ENCODE measurements around the gene TACC3. TPM values are rescaled to one million over a fixed set of nuclear protein-coding genes. Genes with fewer than 3 reads are reported as not detected.

TACC3 gene
- total RNA-seq, 2 experiments from 2014 or later, result 213 TPM

DNA sequence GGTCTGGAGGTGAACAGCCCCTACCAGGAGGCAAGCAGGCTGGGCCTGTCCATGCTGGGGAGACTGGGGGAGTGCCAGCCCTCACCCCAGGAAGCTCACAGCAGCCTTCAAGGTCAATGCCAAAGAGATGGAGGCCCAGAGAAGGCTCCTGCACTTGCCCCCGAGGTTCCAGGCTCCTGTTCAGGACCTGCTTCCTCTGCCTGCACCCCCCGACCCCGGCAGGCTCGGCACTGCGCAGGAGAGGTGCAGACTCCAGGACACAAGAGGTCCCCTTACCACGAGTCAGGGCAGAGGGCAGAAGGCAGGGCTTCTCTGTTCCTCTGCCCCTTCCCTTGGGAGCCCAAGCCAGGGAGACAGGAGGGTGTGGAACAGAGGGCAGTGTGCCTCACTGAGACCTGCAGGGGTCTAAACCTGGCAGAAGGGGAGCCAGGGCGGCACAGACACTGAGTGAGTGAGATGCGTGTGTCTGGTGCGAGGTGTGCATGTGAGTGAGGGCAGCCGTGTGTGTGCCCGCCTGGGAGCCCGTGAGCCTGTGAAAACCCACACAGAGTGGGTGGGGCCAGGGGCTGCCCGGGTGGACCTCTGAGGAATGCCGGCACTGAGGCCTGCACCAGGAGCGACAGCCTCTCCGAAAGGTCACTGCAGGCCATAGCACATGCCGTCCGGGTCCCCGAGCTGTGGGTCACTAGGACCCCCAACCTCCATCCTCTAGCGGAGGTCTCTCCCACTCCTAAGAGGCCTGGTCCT, 41.1 kb downstream of the TACC3 start:
- Mint-ChIP-seq H3K4me1 (peaks cover 1% of the 10 kb centered on the region), H3K27ac (no peak overlapping the region), H3K9me3 (no peaks in the 10 kb centered on the region), H3K36me3 (ENCODE audit: low read depth) (no peaks in the 10 kb centered on the region), H3K4me3 (no peak overlapping the region), H3K27me3 (peaks cover 13% of the 10 kb centered on the region)
- ChIA-PET CTCF (no interaction called here), POLR2A (no interaction called here)
- DNase-seq, result no peak

DNA sequence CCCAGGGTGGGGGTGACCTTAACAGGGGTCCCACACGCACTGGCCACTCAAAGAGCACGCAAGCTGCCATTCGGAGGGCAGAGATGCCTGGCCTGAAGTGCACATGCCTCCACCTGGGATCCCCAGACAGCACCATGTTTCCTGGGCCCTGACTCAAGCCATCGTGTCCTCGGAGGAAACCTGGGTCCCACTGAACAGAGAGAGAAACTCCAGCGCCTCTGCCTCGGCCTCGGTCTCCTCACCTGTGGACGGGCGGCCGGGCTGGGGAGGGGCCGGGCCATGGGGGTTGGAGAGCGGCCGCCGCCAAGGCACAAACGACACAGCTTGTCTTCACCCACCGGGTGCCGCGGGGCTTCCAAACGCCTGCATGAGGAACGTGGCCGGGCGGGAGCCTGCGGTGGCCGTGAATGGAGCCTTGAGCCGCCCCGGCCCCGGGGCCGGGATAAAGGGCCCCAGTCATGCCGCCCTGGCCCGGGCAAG, 41.8 kb downstream of the TACC3 start:
- no peak overlapping the region for H3K27ac Mint-ChIP-seq
- H3K9me3 Mint-ChIP-seq, result no peaks in the 10 kb centered on the region
- no peaks in the 10 kb centered on the region for H3K36me3 Mint-ChIP-seq (ENCODE audit: low read depth)
- no peak overlapping the region for H3K4me3 Mint-ChIP-seq
- POLR2A ChIA-PET, result no interaction called here
- CTCF ChIA-PET, result no interaction called here
- peaks cover 16% of the 10 kb centered on the region for H3K27me3 Mint-ChIP-seq
- no peak for DNase-seq
- peaks cover 5% of the 10 kb centered on the region for H3K4me1 Mint-ChIP-seq

DNA sequence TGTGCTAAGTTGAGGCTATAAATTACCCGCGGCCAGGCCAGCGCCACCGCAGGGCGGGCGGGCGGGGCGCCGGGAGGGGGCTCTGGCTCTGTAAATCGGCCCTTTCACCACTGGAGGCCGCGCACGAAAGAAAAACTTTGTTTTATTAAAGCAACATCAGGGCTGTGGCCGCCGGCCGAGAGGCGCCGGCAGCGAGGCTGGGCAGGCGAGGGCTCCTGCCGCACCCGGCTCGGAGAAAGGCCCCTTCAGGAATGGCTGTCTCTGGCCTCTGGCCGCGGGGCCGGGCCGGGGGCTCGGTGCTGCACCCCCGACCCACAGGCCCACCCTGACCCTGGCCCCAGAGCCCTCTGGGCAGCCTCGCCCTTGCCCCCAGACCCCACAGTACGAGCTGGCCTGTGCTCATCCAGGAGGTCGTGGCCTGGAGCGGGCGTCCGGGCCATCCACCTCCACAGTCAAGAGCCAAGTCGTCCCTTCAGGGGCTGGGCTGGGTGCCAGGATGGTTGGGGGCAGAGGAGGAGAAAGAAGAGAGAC, 42.3 kb downstream of the TACC3 start:
- ChIA-PET POLR2A (no interaction called here), CTCF (no interaction called here)
- no peak for DNase-seq
- Mint-ChIP-seq H3K36me3 (ENCODE audit: low read depth) (no peaks in the 10 kb centered on the region), H3K4me3 (no peak overlapping the region), H3K4me1 (peaks cover 5% of the 10 kb centered on the region), H3K27me3 (peaks cover 19% of the 10 kb centered on the region), H3K27ac (no peak overlapping the region), H3K9me3 (no peaks in the 10 kb centered on the region)

DNA sequence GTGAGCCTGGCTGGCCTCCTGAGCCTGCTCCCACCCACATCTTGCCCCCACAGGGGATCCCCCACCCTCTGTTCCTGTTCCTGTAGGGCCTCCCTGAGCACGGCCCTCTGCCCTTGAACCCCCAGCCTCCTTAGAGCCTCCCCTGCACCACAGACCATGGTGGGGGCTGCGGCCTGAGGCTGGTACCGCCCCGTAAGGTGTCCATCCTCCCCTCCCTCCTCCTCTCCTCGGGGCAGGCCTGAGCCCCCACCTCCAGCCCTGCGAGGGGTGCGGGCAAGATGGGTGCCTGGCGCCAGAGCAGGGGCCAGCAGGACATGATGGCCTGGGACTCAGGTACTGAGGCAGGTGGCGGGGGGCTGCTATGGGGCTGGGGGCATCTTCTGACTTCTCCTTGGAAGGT, 43.3 kb downstream of the TACC3 start:
- Mint-ChIP-seq H3K27me3 (peaks cover 19% of the 10 kb centered on the region), H3K9me3 (no peaks in the 10 kb centered on the region), H3K27ac (no peak overlapping the region), H3K36me3 (ENCODE audit: low read depth) (no peaks in the 10 kb centered on the region), H3K4me3 (no peak overlapping the region), H3K4me1 (peaks cover 5% of the 10 kb centered on the region)
- no peak for DNase-seq
- CTCF ChIA-PET, result interaction anchor here (0.5 kb wide), 1 partner anchor 11 kb away, joined by 3 read pairs; no protein-coding TSS in a partner anchor
- POLR2A ChIA-PET, result no interaction called here

DNA sequence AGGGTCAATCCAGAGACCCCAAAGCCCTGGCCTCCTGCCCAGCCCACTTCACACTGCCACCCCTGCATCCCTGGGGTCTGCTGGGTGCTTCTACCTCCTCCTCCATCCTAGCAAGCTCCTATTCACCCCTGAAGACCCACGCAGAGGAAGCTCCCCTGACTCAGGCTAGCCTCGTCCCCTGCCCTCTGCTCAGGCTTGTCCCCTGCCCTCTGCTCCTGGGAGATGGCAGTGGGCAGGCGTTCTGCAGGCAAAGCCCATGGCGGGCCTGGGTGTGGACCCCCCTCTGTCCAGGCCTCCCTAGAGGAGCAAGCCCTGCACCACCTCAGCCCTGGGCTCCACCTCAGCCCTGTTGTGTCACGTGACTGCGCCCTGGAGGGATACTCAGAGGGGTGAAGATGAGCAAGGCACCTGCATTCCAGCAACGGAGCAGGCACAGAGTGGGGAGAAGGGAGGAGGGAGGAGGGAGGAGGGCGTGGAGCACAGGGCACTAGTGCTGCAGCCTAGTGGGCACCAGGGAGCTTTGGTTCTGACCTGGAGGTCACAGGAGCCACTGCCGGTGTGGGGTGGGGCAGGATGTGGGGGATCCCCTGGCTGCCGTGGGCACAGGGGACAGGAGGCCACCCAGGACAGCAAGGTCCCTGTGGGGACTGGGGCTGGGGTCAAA, 44.2 kb downstream of the TACC3 start:
- no peak for DNase-seq
- Mint-ChIP-seq H3K4me1 (peaks cover 5% of the 10 kb centered on the region), H3K27me3 (peaks cover 19% of the 10 kb centered on the region), H3K9me3 (no peaks in the 10 kb centered on the region), H3K4me3 (no peak overlapping the region), H3K27ac (no peak overlapping the region), H3K36me3 (ENCODE audit: low read depth) (no peaks in the 10 kb centered on the region)
- POLR2A ChIA-PET, result interaction anchor here (1.0 kb wide), 1 partner anchor 21 kb away, joined by 3 read pairs; no protein-coding TSS in a partner anchor
- CTCF ChIA-PET, result interaction anchor here (0.5 kb wide), 1 partner anchor 10 kb away, joined by 3 read pairs; no protein-coding TSS in a partner anchor

DNA sequence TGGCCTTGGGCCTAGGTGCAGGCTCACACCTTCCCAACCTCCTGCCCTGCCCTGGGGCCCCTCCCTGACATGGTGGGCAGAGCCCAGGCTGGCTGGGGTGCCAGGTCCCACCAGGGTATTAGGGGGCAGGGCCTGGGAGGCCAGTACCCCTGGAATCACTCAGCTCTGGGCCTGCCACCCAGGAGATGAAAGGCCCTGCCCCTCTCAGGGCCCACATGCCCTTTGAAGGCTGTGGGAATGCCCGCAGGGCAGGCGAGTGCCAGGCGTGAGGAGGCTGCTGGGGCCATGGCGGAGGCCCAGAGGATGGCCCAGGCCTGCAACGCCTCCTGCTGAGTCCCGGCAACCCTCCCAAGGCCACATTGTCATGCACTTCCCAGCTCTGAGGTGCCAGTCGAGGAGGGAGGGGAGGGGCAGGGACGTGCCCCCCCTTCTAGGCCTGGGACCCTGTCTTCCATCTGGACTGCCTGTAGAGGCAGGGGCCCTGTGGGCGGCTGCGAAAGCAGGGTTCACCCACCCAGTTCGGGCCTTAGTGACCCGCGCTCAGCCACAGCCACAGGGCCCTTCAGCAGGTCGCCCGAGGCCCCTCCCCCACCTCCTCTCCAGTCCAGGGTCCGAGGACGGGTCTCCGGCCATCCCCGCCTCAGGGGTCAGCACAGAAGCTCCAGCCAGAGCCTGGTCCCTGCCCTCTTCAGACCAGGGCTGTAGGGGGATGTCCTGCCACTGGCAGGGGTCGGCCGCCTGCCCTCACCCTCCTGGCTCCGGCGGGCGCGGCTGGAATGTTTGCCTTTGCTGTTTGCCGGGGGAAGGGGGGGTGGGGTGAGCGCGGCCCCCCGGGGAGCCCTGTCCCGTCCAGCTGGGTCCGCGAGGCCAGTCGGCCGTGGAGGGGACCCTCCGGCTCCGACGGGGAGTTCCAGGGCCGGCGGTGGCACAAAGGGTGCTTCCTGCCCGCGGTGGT, 45.1 kb downstream of the TACC3 start:
- Mint-ChIP-seq H3K36me3 (ENCODE audit: low read depth) (no peaks in the 10 kb centered on the region), H3K27me3 (peaks cover 19% of the 10 kb centered on the region), H3K27ac (no peak overlapping the region), H3K4me3 (no peak overlapping the region), H3K9me3 (no peaks in the 10 kb centered on the region), H3K4me1 (peaks cover 5% of the 10 kb centered on the region)
- POLR2A ChIA-PET, result interaction anchor here (1.0 kb wide), 1 partner anchor 22 kb away, joined by 3 read pairs; no protein-coding TSS in a partner anchor
- DNase-seq, result no peak
- CTCF ChIA-PET, result no interaction called here

DNA sequence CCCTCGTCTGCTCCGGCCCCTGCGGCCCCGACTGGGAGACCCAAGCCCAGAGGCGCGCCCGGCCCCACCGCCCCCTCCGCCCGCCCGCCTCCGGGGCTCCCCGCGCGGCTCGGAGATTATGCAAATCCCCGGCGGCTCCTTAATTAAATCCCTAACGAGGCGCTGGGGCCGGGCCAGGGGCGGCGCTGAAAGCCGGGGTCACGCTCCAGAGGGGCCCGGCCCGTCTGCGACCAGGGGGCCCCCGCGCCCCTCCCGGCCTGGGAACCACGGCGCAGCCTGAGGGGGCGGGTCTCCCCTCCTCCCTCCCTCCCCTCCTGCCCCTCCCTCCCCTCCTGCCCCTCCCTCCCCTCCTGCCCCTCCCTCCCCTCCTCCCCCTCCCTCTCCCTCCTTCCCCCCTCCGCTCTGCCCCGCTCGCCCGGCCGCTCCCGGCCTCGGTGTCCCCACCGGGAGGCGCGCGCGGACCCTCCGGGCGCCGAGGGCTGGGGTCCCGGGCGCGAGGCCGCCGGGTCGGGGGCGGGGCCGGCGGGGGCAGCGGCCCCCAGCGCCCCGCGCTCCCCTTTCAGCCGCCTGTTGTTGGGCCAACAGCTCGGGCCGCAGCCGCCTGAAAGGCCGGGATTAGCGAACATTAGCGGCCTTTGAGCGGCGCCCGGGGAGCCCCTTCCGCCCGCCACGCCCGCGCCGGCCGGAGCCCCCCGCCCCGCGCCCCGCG, 45.9 kb downstream of the TACC3 start:
- H3K36me3 Mint-ChIP-seq (ENCODE audit: low read depth), result no peaks in the 10 kb centered on the region
- H3K4me3 Mint-ChIP-seq, result no peak overlapping the region
- H3K27ac Mint-ChIP-seq, result no peak overlapping the region
- H3K4me1 Mint-ChIP-seq, result peaks cover 6% of the 10 kb centered on the region
- CTCF ChIA-PET, result interaction anchor here (1.0 kb wide), 1 partner anchor 41 kb away, joined by 3 read pairs; no protein-coding TSS in a partner anchor
- no peaks in the 10 kb centered on the region for H3K9me3 Mint-ChIP-seq
- H3K27me3 Mint-ChIP-seq, result peaks cover 19% of the 10 kb centered on the region
- no peak for DNase-seq
- POLR2A ChIA-PET, result no interaction called here

DNA sequence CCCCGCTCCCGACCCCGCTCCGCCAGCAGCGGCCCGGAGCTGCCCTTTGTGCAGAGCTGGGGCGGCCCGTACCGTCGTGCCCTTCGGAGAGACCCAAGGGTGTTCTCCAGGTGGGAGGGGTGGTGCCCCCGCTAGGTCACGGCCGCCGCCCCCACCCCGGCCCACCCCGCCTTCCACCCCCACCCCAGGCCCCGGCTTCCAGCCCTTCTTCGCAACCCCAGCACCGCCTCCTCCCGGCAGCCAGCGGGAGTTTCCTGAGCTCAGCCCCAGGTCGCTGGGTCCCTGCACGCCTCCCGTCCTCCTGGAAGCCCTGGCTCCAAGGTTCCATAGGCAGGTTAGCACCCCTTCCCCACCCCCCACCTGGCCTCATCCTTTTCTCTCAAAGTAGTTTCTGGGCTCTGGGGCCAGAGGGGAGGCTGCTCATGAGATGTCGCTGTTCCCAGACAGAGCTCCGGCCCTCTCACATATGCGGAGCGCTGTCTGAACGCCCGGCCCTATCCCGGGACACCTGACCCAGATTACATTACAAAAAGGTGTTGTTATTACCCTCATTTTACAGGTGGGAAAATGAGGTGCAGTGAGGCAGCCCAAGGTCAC, 46.5 kb downstream of the TACC3 start:
- Mint-ChIP-seq H3K27me3 (peaks cover 18% of the 10 kb centered on the region), H3K36me3 (ENCODE audit: low read depth) (no peaks in the 10 kb centered on the region), H3K27ac (no peak overlapping the region), H3K9me3 (no peaks in the 10 kb centered on the region), H3K4me1 (peaks cover 6% of the 10 kb centered on the region), H3K4me3 (peak overlapping the region; percentile 54)
- CTCF ChIA-PET, result interaction anchor here (0.6 to 1.0 kb wide), 2 partner anchors 40 to 442 kb away, joined by 3 read pairs; no protein-coding TSS in a partner anchor
- POLR2A ChIA-PET, result no interaction called here
- DNase-seq, result peak; percentile 39

DNA sequence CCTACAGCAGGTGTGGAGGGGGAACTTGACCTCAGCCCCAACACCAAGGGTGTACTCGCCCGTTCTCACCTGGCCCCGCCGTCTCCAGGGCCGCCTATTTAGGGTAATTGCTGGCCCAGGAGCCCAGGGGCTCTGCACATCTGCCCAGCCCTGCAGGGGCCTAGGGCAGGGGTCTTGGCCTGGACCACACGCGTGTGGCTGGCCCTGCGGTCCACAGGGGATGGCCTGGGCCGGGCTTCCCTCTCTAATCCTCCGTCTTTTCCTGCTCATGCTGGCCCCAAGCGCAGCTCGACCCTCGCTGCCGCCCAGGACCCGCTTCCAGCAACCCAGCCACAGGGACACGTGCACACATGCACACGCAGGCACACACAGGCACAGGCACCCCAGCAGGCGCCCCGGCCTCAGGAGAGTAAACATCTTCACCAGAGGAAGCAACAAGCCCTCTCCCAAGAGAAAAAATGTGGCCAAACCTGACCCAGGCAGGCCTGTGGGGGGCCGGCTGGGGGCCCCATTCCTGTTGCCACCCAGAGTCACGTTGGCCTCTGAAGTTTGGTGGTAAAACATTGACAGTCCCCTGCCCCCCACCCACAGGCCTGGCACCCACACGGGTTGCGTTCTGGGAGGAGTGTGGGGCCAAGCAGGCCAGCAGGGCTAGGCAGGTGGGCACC, 47.2 kb downstream of the TACC3 start:
- no peak overlapping the region for H3K27ac Mint-ChIP-seq
- H3K4me3 Mint-ChIP-seq, result peak overlapping the region; percentile 54

DNA sequence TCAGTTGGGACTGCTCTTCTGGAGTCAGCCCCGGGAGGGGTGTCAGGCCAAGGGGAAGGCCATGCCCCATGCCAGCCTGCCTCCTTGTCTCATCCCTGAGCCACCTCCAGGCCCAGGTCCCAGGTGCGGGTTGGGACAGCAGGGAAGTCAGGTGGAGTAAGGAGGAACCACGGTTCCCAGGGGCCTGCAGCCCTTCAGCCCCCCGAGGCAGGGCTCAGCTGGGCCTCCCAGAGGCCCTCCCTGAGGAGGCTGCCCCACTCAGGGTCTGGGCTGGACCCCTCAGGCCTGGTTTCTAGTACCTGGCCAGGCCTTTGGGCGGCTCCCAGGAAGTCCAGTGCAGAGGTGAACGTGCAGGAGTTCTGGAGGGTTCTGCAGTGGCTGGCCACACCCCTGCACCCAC, 48.4 kb downstream of the TACC3 start:
- no peak overlapping the region for H3K4me3 Mint-ChIP-seq
- H3K4me1 Mint-ChIP-seq, result peaks cover 6% of the 10 kb centered on the region
- no peak for DNase-seq
- H3K27ac Mint-ChIP-seq, result no peak overlapping the region
- ChIA-PET POLR2A (no interaction called here), CTCF (no interaction called here)
- peaks cover 12% of the 10 kb centered on the region for H3K27me3 Mint-ChIP-seq
- no peaks in the 10 kb centered on the region for H3K36me3 Mint-ChIP-seq (ENCODE audit: low read depth)
- no peaks in the 10 kb centered on the region for H3K9me3 Mint-ChIP-seq

More for the DNA sequence above, 47.2 kb downstream of the TACC3 start:
- H3K36me3 Mint-ChIP-seq (ENCODE audit: low read depth), result no peaks in the 10 kb centered on the region
- ChIA-PET CTCF (interaction anchor here (0.6 to 1.0 kb wide), 2 partner anchors 40 to 441 kb away, joined by 3 read pairs; no protein-coding TSS in a partner anchor), POLR2A (no interaction called here)
- H3K4me1 Mint-ChIP-seq, result peaks cover 6% of the 10 kb centered on the region
- no peak for DNase-seq
- H3K9me3 Mint-ChIP-seq, result no peaks in the 10 kb centered on the region
- peaks cover 16% of the 10 kb centered on the region for H3K27me3 Mint-ChIP-seq

DNA sequence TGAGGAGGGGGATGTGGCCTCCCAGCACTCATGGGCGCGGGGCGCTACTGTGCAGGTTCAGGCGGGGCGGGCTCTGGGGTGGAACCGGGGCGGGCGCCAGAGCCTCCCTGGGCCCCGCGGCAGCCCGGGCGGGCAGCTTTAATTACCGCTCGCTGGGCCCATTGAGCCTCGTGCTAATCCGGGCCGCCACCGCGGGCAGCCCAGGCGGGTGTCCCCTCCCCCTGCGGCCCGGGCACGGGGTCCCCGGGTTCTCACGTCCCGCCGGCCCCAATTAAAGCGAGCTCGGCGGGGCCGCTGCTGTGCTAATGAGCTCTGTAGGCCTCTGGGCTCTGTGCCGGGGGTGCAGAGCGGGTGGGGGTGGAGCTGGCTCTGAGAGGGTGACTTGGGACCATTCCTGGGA, 48.9 kb downstream of the TACC3 start:
- H3K36me3 Mint-ChIP-seq (ENCODE audit: low read depth), result no peaks in the 10 kb centered on the region
- peaks cover 6% of the 10 kb centered on the region for H3K4me1 Mint-ChIP-seq
- no peak overlapping the region for H3K27ac Mint-ChIP-seq
- H3K9me3 Mint-ChIP-seq, result no peaks in the 10 kb centered on the region
- no peak overlapping the region for H3K4me3 Mint-ChIP-seq
- ChIA-PET POLR2A (no interaction called here), CTCF (interaction anchor here (0.6 kb wide), 1 partner anchor 137 kb away, joined by 6 read pairs; no protein-coding TSS in a partner anchor)
- peaks cover 10% of the 10 kb centered on the region for H3K27me3 Mint-ChIP-seq
- DNase-seq, result no peak

All from activated CD4-positive, alpha-beta memory T cell treated with anti-CD3 and anti-CD28 coated beads, Interleukin-2, amount 10 ng/mL, durations not matched to agents 7 days and 5 days (primary cell).